SHP77 (cell line): ENCODE results near the gene SPATA24.
A peak's percentile ranks its signal among the peaks of the same experiment; 100 is the strongest.
"Not testable (repeated sequence)": the region's sequence is repeated elsewhere in the genome, so short reads cannot be mapped to it uniquely, and the experiment has no call there.

Source experiments
- DNase-seq, 2 experiments: peaks; one replicate each; lab custom pipeline; 2025; lab: John Stamatoyannopoulos, UW

The SPATA24 gene

DNA sequence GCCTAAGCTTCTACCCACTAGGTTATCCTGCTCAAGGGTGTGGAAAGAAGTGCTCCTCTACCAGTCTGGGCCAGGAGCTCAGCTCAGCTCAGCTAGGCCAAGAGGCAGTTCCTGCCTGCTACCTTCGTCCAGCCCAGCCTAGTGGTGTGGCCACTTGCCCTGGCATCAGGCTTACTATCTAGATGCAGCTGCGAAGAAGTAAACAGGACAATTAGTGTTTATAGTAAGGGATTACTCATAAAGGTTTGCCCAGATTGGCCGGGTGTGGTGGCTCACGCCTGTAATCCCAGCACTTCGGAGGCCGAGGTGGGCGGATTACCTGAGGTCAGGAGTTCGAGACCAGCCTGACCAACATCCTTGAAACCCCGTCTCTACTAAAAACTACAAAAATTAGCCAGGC, 12.8 kb upstream of the SPATA24 start:
- no peak for DNase-seq

DNA sequence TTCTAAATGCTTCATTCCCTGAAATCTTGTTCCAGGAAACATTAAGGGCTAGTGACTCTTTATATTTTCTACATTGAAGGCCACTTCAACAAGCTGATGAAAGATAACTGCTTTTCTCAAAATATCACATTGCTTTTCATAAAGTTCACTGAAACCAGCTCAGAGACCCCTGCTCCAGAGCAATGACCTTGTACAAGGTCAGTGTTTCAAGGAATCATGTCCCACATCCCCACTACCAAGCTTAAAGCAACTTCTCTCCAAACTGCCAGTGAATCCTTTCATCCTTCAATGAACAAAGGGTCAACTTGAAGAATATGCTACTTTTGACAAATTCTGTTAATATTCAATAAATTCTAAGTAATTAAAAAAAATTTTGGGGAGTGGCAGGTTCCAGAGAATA, 12.0 kb upstream of the SPATA24 start:
- no peak for DNase-seq

DNA sequence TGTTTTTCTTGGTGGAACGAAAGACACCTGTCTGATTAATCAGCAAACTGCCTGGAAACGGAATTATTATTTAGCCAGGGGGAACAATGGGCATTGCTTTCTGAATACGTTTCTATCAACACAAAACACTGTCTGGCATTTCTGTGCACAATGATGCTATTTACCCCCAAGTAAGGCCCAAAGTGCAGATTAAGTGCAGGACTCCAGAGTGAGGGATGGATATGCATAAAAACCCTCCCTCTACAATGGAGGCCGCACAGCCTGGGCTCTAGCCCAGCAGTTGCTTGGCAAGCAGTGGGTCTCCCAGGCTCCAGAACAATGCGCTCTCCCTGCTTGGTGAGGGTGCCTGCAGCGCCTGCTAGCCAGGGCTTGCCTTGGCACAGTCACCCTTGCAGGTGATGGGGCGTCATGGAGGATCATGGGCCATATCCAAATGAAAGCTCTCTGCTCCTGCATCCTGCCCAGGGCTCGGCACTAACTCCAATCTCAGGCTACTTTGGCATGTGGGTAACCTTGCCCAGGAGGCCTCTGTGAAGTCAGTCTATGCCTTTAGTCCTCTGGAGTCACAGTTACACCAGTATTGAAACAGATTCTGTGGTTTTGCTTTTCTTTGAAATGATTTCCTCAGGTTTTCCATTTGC, 11.5 kb upstream of the SPATA24 start:
- peak in 1 of 2 experiments; percentile 18 for DNase-seq

DNA sequence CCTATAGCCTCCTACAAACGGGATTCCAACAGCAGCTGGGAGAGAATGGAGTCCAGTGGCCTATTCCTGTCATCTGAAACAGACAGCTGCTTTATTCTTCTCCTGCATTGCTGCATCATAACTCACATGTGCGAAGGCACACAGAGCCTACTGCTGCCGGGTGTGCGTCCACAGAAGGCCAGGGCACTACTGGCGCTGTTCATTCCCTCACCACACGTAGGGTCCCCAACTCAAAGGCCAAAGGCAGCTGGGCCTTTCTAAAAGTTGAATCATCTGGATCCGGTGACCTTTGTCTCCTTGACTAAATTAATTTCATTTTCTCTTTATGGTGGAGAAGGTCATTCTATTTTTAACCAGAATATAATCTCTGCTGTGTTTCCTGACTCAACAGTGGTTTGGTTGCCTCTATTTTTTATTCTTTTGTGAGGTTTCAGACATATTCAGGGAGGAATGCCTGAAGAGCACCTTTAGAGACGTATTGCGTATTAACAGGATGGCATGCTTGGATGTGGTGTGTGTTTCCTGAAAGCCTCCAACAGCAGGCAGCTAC, 10.8 kb upstream of the SPATA24 start:
- peak; percentile 23 to 39 for DNase-seq

DNA sequence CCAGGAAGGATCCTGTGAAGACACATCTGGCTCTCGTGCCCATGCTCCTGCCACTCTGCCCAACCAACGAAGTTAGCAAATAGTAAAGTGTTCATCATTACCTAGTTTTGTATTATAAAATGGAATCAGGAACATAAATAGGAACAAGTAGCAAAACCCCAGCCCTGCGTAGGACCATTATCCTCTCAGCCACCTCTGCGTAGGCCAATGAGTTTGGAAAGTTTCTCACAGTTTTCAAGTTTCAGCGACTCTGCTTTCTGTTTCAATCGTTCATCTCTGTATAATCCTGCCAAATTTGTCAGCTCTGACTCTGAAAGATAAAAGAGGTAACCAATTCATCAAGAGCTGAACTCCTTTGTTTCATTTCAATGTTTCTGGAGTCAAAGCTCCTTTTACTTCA, 10.1 kb upstream of the SPATA24 start:
- DNase-seq = no peak

DNA sequence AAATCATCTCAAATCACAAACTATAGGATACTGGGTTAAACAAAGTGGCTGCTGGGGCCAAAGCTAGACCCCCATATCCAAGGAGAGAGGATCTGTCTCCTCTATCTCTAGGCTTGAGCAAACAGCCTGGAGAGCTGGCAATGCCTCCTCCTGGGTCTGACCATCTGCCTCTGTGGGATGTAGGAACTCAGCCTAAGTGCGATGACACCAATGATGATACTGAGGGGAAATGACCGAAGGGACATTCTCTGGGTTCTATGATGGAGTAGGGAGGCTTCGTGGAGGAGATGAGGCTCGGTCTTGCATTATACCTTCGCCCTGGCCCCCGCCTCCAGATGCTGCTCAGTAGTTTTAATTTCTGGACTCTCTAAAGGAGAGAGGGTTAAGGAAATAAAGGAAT, 9.3 kb upstream of the SPATA24 start:
- no peak for DNase-seq

DNA sequence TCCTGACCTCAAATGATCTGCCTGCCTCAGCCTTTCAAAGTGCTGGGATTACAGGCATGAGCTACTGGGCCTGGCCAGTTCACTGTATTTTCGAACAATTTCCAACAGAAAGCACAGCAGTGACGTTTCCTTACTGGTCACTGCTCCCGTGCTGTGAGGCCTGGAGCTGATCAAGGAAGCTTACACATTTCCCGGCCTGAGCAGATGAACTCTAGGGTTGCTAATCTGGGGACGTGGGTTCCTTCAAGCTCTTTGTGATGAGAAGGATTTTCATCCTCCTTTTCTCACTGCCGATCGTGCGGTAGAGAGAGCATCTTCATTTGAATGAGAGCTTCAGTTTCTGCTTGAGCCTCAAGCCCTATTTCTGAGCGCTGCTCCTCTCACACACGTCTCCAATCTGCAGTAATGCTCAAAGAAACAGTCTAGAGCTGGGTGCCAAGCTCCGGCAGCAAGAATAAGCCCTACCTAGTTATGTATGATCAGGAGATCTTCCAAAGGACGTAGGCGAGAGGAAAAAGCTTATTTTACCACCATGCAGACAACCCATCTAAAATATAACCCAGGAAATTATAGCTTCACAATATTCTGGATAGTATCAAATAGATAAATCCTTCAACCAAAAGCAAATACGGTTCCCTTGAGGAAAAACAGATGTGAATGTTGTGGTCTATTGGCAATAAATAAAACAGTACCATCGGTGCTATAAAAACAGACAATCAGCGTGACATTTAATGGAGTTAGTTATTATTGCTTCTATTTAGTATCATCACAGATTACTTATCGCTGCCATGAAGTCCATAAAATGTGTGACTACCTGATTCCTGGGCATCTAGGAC, 7.3 kb upstream of the SPATA24 start:
- no peak for DNase-seq

DNA sequence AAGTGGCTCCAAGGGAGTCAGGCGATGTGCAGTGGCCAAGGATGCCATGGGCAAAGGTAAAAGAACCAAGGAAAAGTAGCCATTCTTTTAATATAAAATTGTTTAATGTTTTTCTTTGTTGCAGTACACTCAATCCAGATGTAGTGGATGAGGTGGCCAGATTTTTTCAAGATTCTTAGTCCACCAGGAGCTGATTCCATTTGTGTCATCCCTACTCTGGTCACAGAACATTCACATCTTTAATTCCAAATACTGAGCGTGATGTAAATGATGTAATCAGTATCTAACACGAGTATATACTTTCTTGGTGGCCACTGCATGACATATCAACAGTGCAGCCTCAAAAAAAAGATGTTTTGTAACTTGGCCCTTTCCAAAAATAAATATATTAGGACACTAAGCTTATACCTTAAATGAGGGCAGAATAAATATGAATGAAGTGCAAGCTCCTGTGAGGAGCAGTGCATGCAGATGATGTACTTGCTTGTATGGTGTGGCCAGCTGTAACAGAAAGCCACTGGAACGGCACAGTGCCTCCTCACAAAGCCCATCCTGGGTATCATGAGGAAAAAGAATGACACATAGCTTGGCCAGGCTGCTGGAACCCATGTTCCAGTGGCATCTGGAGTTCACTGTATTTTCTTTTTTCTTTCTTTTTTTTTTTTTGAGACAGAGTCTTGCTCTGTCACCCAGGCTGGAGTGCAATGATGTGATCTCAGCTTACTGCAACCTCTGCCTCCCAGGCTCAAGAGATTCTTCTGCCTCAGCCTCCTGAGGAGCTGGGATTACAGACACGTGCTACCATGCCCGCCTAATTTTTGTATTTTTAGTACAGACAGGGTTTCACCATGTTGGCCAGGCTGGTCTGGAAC, 6.5 kb upstream of the SPATA24 start:
- no peak for DNase-seq

DNA sequence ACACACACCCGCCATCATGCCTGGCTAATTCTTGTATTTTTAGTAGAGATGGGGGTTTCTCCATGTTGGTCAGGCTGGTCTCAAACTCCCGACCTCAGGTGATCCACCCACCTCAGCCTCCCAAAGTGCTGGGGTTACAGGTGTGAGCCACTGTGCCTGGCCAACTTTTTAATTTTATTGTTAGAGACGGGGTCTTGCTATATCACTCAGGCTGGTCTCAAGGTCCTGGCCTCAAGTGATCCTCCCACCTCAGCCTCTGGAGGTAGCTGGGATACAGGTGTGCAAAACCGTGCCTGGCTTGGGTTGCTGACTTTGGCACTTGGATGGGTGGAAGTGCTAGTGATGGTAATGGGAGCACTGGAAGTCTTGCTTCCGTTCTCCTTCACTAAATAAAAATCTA, 5.2 kb upstream of the SPATA24 start:
- DNase-seq = not testable (repeated sequence)

DNA sequence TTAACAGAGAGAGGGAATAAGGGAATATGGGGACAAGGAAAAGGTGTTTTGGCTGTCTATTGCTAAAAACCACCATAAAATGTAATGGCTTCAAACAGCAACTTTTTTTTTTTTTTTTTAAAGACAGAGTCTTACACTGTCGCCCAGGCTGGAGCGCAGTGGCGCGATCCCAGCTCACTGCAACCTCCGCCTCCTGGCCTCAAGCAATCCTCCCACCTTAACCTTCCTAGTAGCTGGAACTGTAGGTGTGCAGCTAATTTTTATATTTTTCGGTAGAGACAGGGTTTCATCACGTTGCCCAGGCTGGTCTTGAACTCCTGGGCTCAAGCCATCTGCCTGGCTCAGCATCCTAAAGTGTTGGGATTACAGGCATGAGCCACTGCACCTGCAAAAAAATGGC, 4.3 kb upstream of the SPATA24 start:
- DNase-seq = no peak

DNA sequence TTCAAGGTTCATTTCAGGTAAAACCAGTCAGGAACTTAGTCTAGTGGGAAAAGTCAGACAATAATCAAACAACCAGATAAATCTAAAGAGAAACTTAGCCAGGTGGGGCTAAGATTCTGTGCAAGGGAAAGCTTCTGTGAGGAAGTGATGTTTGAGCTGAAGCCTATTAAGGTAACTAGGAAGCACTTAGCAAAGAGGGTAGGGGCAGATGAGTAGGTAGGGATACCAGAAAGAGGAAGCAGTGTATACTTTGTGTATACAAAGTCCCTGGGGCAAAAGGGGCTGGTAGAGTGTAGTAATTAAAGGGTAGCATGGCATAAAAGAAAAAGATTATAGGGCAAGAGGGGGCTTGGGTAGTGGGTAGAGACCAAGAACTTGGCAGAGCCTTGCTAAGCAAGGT, 3.6 kb upstream of the SPATA24 start:
- no peak for DNase-seq

DNA sequence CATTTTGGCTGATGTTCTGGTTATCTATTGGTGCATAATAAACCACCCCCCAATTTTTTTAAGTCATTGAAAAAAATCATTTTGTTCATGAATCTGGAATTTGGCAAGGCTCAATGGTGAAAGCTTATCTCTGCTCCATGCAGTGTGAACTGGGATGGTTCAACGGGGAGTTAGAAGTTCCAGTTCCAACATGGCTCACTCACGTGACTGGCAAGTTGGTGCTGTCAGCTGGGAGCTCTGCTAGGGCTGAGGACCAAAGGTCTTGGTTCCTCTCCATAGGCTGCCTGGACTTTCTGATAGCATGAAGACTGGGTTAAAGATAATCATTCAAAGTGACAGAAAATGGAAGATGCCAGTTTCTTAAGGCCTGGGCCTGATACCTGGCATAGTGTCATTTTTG, 3.1 kb upstream of the SPATA24 start:
- no peak for DNase-seq

DNA sequence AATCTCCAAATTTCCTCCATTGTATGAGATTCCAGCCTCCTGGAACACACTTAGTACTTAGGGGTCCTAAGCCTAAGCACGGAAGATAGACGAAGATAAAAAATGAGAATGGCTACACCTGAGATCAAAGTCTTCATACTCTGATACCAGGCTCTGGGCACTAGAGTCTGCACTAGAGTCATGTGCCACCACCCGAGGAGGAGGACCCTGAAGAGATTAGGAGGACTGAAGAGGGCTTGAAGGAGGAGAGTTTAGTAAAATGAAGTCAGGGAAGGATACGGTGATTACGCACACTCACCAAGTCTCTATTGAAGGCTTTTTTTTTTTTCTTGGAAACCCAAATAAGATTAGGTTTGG, 573 bp upstream of the SPATA24 start:
- no peak for DNase-seq

DNA sequence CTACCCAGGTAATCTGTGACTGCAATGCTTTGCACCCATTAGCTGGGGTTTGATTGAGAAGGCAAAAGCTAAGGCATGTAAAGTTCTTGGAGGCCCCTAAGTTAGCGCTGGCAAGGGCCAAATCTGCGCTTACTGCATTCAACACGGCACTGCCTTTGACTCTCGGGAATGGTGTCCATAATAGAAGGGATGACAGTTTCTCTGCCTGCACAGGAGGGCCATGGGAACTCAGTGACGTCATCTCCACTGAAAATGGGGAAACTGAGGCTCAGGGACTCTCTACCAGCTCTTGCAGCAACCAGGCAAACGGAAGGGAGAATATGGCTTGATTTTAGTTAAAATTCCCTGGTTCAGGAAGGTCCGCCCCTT, 487 bp downstream of the SPATA24 start:
- DNase-seq = no peak

DNA sequence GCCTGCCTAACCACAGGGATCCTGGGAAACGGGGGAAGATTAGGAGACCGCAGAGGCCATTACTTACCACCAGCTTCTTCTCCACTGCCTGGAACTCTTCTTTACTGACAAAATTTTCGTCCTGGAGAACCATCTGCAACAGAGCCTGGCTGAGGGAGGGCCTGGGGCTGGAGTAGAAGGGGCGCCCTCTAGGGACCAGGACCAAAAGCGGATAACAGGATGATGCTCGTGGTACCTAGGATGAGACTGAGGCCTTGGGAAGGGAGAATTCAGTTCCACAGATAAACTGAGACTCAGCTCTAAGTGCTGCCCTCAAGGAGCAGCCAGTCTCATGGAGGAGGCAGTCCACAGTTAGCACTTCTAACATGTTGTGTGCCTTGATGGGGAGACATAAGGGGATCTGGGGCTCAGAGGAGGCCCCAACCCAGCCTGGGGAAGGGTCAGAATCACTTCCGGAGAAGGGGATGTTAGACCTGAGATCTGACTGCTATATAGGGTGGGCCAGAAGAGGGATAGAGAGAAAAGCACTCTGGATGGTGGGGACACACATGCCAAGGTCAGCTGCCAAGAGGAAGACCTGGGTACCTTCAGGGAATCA, 1.2 kb downstream of the SPATA24 start:
- DNase-seq = peak; percentile 11 to 69

DNA sequence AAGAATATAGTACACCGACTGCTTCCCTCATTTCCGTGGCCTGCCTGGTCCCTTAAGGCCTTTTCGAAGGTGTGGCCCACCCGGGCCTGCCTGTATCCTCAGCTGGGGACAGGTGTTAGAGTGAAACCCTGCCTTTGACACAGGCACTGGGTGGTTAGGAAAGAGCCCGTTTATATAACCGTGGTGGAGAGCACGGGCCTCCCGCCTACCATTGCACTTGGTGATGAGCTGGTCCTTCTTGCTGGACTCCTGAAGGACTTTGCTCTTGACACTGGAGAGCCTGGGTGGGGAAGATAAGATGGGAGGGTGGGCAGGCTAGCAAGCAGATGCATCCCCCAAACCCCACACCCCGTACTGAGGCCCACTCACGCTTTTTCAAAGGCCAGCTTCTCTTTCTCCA, 2.3 kb downstream of the SPATA24 start:
- DNase-seq = no peak

DNA sequence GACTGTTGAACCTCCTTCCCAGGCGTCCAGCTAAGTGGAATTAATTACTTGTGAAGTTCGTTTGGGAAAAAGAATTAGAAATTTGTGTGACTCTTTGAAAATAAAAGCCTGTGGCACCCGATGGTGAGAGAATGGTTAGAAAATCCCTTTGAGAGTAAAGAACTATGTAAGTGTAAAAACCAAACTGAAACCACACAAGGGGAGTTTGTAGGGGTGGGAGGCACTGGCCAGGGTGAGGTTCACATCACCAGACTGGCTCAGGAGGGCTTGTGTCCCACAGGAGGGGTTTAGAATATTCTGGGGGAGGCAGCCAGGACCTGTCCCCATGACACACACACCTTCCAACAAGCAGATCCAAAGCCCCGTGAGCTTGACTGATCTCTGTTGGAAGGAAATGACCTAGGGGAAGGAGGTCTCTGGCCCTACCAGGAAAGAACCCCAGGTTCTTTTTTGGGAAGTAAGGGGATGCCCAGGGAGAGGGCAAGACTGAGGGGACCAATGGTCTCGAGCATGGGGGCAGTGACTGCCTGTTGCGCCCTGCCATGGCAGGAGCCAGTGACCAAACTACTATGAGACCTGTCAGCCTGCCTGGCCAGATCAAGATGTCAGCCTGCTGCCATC, 4.3 kb downstream of the SPATA24 start:
- no peak for DNase-seq

DNA sequence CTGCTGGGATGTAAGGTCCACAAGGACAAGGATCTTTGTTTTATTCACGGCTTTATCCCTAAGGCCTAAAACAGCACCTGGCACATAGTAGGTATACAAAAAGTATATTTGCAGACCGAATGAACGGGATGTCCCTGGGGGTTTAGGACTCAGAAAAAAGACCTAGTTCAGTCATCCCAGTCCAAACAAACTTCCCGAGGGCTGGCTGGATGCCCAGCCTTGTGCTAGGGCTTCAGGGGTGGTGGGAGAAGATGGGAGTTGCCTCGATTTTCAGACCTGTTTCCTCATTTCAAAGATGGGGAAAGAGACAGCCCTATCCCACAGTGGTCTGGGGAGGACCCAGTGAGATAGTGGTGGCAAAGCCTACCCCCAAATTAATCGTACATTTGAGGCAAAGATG, 6.0 kb downstream of the SPATA24 start:
- no peak for DNase-seq

DNA sequence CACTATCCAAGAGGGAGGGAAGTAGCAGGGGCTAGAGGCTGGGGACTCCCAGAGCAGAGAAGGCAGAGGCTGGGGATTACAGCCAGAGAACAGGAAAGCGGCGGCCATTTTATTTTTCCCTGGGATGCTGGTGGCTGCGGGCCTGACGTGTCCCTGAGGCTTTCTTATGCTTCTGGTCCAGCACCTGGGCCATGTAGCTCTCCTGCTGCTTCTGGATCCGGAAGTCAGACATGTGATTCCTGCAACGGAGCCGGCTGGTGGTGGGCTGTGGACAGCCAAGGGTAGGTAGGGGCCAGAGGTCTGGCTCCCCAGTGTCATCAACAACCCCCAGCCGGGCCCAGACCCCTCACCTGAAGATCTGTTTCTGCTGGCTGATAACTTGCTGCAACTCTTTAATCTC, 7.2 kb downstream of the SPATA24 start:
- DNase-seq = no peak

DNA sequence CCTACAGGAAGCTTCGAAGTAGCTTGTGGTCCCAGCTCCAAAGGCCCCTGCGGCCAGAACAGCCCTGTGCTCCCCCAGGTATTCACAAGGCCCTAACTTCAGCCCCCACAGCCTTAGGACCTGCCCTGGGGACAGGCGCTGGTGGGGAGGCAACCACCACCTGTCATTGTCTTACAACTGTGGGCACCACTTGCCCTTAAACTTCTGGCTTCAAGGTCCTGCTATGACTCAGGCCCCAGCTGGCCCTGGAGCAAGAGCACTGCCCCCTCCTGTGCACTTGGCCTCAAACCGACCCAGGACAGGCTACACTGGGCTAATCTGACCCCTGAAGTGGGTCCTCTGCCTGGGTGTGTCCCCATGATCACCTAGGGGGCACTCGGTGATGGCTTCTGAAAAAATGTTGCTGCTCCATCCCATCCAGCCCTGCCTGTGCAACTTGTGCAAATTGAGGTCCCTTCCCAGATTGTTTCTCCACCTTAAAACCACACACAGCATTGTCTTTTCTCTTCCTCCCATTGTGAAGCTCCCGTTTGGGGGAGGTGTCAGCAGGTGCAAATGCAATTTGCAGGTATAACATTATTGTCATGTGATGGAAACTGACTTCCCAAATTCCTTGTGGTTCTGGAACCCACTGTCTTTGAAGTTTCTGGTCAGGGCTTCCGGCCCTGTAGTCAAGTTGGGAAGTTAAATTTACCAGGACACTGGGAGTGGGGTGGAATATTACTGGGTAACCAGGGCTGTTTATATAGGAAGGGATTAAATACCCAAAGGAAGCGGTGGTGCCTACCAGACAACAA, 7.8 kb downstream of the SPATA24 start:
- no peak for DNase-seq
